Right cardiac atrium (tissue), 5 donors: ENCODE data around the gene NUBP2. TPM values are rescaled to one million over a fixed set of nuclear protein-coding genes. Genes with fewer than 3 reads are reported as not detected.

Experiments
- ATAC-seq, 2 donors: fragments of 200-7000 bp; cut with Tn5 transposase; one replicate each; pipeline versions ENCODE4 v1.8.0 to v1.9.1; 2020; ENCODE audit warnings: moderate library complexity in 2 of 2, mild to moderate bottlenecking in 1 of 2
- DNase-seq, 3 donors: peaks; one replicate each; pipeline ENCODE4 v3.0.0-alpha.2; 2020
- H3K27ac ChIP-seq: one replicate; pipeline ENCODE4 v1.5.1; 2013; ENCODE audit warnings: mild to moderate bottlenecking, low read length, control low read depth, moderate library complexity
- H3K27me3 ChIP-seq: one replicate; pipeline ENCODE4 v1.6.1; 2013; ENCODE audit not compliant: control insufficient read depth, insufficient read depth
- H3K4me1 ChIP-seq: one replicate; pipeline ENCODE4 v1.6.1; 2013; ENCODE audit warnings: low read length; ENCODE audit not compliant: control insufficient read depth, insufficient read depth
- H3K4me3 ChIP-seq: one replicate; pipeline ENCODE4 v1.5.1; 2013; ENCODE audit warnings: low read length, control low read depth
- H3K9me3 ChIP-seq: one replicate; pipeline ENCODE4 v1.6.1; 2013; ENCODE audit warnings: low read length; ENCODE audit not compliant: control insufficient read depth
- WGBS: extraction: QIAGEN DNeasy Blood & Tissue Kit; methylation state at CpG from one replicate; pipeline ENCODE4 v1.1.7; 2013; 5-methylcytosine and 5-hydroxymethylcytosine counted together
- intact Hi-C, 4 donors: fragments of 100-400 bp; cut with DNase I; formaldehyde crosslinking; loops; one replicate each; pipeline versions ENCODE4 v1.11.0 to v1.14.0; 2022 to 2023
- polyA plus RNA-seq: library from polyadenylated mRNA; stranded (reverse); fragments of 200-250 nt; gene quantifications from one replicate; pipeline ENCODE4 v1.2.3, GENCODE V29; 2013
- total RNA-seq, 4 donors: library from RNA; stranded (reverse); fragmentation: NEBNext Ultra II Directional; extraction: Animal tissue kit (Norgen Biotek cat#: 25700); gene quantifications; one replicate each; pipeline ENCODE4 v1.2.1, GENCODE V29; 2021
- donor health status: healthy with polysubstance abuse.
- donor health status: DM: no; HTN: yes; CAD: no.
- donor health status: DM: no; HTN: no; CAD: no.
- donor health status: DM: no; HTN: yes; CAD: no; lungs with severe emphysema.
- donor health status: DM: yes; HTN: yes; CAD: no.

NUBP2 gene
- total and polyA plus RNA-seq, 5 donors: 33.1 to 45.3 (median 37.7) TPM

- H3K4me1 ChIP-seq: no peaks in the 10 kb centered on the region
- ATAC-seq (no peak), DNase-seq (no peak)
- no peaks in the 10 kb centered on the region for H3K27me3 ChIP-seq
- intact Hi-C loops: no loop called here
- 90% methylated on average over 11 of the region's 11 CpGs for WGBS
- H3K9me3 ChIP-seq: no peaks in the 10 kb centered on the region
- no peak overlapping the region for H3K4me3 ChIP-seq
- no peak overlapping the region for H3K27ac ChIP-seq
These were observed 32.7 kb downstream of the NUBP2 start for GRCh38 chr16:1815461-1815860.

- Histone ChIP-seq H3K27me3 (no peaks in the 10 kb centered on the region), H3K27ac (no peak overlapping the region), H3K9me3 (no peaks in the 10 kb centered on the region), H3K4me3 (no peak overlapping the region), H3K4me1 (no peaks in the 10 kb centered on the region)
- intact Hi-C loops: no loop called here
- DNase-seq (peak in 1 of 3 donors; percentile 46), ATAC-seq (no peak)
- WGBS: 93% methylated on average over 40 of the region's 40 CpGs
These were observed 33.9 kb downstream of the NUBP2 start for GRCh38 chr16:1816396-1817275.

GRCh38 chr16:1817276-1817589 is 34.5 kb downstream of the NUBP2 start:
- Histone ChIP-seq H3K4me3 (no peak overlapping the region), H3K27me3 (no peaks in the 10 kb centered on the region), H3K4me1 (no peaks in the 10 kb centered on the region), H3K9me3 (no peaks in the 10 kb centered on the region), H3K27ac (no peak overlapping the region)
- WGBS: 93% methylated on average over 9 of the region's 9 CpGs
- DNase-seq (no peak), ATAC-seq (no peak)
- intact Hi-C loops: no loop called here

GRCh38 chr16:1817716-1818115 is 35.0 kb downstream of the NUBP2 start:
- intact Hi-C loops: no loop called here
- no peak overlapping the region for H3K4me3 ChIP-seq
- WGBS: 93% methylated on average over 17 of the region's 17 CpGs
- H3K27ac ChIP-seq: no peak overlapping the region
- H3K27me3 ChIP-seq: no peaks in the 10 kb centered on the region
- no peaks in the 10 kb centered on the region for H3K4me1 ChIP-seq
- H3K9me3 ChIP-seq: no peaks in the 10 kb centered on the region
- DNase-seq (no peak), ATAC-seq (no peak)

GRCh38 chr16:1818204-1818872 is 35.6 kb downstream of the NUBP2 start:
- no peak for ATAC-seq

GRCh38 chr16:1818873-1819525 is 36.2 kb downstream of the NUBP2 start:
- H3K27ac ChIP-seq: no peak overlapping the region
- no peaks in the 10 kb centered on the region for H3K9me3 ChIP-seq
- no peaks in the 10 kb centered on the region for H3K4me1 ChIP-seq
- H3K4me3 ChIP-seq: no peak overlapping the region
- intact Hi-C loops: no loop called here
- 95% methylated on average over 35 of the region's 35 CpGs for WGBS
- no peak for ATAC-seq
- peak in 1 of 3 donors; percentile 58 for DNase-seq
- no peaks in the 10 kb centered on the region for H3K27me3 ChIP-seq

More at GRCh38 chr16:1818204-1818872, 35.6 kb downstream of the NUBP2 start:
- H3K4me1 ChIP-seq: no peaks in the 10 kb centered on the region
- 95% methylated on average over 27 of the region's 27 CpGs for WGBS
- H3K27ac ChIP-seq: no peak overlapping the region
- no peaks in the 10 kb centered on the region for H3K9me3 ChIP-seq
- H3K27me3 ChIP-seq: no peaks in the 10 kb centered on the region
- no peak overlapping the region for H3K4me3 ChIP-seq
- intact Hi-C loops: no loop called here
- DNase-seq: peak in 1 of 3 donors; percentile 49

- DNase-seq (no peak), ATAC-seq (no peak)
- H3K4me3 ChIP-seq: no peak overlapping the region
- 94% methylated on average over 15 of the region's 15 CpGs for WGBS
- intact Hi-C loops: no loop called here
- no peak overlapping the region for H3K27ac ChIP-seq
- no peaks in the 10 kb centered on the region for H3K27me3 ChIP-seq
- H3K4me1 ChIP-seq: no peaks in the 10 kb centered on the region
- H3K9me3 ChIP-seq: no peaks in the 10 kb centered on the region
These were observed 36.9 kb downstream of the NUBP2 start for GRCh38 chr16:1819611-1820010.

GRCh38 chr16:1820096-1820945 is 37.6 kb downstream of the NUBP2 start:
- Histone ChIP-seq H3K27ac (no peak overlapping the region), H3K9me3 (no peaks in the 10 kb centered on the region), H3K4me3 (no peak overlapping the region), H3K4me1 (no peaks in the 10 kb centered on the region), H3K27me3 (no peaks in the 10 kb centered on the region)
- intact Hi-C loops: no loop called here
- ATAC-seq (no peak), DNase-seq (peak in 1 of 3 donors; percentile 44)
- 92% methylated on average over 25 of the region's 25 CpGs for WGBS

GRCh38 chr16:1820946-1821290 is 38.2 kb downstream of the NUBP2 start:
- Histone ChIP-seq H3K4me1 (no peaks in the 10 kb centered on the region), H3K9me3 (no peaks in the 10 kb centered on the region), H3K4me3 (no peak overlapping the region), H3K27ac (no peak overlapping the region), H3K27me3 (no peaks in the 10 kb centered on the region)
- no peak for DNase-seq
- 88% methylated on average over 12 of the region's 12 CpGs for WGBS
- intact Hi-C loops: no loop called here
- no peak for ATAC-seq

GRCh38 chr16:1821861-1822611 is 39.3 kb downstream of the NUBP2 start:
- 95% methylated on average over 24 of the region's 24 CpGs for WGBS
- H3K4me1 ChIP-seq: no peaks in the 10 kb centered on the region
- no peaks in the 10 kb centered on the region for H3K9me3 ChIP-seq
- H3K27ac ChIP-seq: no peak overlapping the region
- no peak overlapping the region for H3K4me3 ChIP-seq
- ATAC-seq (no peak), DNase-seq (no peak)
- no peaks in the 10 kb centered on the region for H3K27me3 ChIP-seq
- intact Hi-C loops: no loop called here
